Activated gamma-delta T cell treated with Interleukin-2 at 50 U/mL for 16 hours (primary cell): ENCODE results near the gene BCAS4.
"Not testable (repeated sequence)": the region's sequence is repeated elsewhere in the genome, so short reads cannot be mapped to it uniquely, and the experiment has no call there.

Experiments
- DNase-seq: peaks from one replicate; pipeline ENCODE4 v3.0.0-alpha.2; 2020

Gene BCAS4

DNA sequence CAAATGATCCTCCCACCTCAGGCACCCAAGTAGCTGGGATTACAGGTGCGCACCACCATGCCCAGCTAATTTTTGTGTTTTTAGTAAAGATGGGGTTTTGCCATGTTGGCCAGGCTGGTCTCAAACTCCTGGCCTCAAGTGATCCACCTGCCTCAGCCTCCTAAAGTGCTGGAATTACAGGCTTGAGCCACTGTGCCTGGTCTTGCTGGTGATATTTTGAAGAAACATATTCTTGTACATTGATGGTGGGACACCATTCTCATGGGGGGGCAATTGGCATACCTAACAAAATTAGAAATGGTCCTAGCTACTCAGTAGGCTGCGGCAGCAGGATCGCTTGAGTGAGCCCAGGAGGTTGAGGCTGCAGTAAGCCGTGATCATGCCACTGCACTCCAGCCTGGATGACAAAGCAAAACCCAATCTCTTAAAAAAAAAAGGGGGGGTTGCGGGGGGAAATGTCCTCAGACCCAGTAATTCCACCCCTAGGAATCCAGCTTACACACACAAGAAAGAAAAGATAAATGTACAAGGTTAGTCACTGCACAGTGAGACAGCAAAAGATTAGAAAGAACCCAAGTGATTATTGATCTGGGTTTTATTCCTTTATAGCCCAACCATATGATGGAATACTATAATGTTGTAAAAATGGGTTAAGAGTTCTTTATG lies 87.0 kb downstream of the BCAS4 start:
- DNase-seq, result not testable (repeated sequence)

DNA sequence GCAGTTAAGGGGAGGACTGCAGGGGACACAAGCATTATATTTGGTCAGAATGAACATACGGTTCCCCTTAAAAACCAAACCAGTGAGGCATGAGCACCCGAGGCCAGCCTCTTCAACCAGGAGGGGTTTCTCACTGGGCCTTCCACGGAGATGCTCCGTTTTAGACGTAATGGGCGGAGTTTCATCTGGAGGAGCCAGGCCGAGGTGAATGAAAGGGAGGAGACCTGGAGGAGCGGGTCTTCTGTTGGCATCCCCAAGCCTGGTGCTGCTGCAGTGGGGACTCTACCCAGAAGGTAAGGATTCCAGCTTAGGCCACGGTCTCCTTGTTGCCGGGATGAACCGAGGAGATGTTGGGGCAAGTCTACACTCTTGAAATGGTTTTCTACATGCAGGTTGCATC lies 89.0 kb downstream of the BCAS4 start:
- no peak for DNase-seq

DNA sequence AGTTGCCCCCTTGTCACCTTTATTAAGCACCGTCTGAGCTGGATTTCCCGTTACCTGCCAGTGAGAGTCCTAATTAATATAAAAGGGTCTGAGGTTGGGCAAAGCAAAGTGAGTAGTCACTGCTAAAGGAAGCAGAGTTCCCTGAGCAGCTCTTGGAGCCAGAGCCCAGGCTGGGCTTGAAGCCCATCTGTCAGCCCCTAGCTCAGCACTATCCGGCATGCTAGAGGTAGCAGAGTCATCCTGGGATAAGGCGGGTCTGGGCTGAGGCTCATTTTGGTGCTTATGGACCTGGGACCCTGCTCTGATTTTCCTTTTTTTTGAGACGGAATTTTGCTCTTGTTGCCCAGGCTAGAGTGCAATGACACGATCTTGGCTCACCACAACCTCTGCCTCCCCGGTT lies 90.2 kb downstream of the BCAS4 start:
- DNase-seq, result no peak

DNA sequence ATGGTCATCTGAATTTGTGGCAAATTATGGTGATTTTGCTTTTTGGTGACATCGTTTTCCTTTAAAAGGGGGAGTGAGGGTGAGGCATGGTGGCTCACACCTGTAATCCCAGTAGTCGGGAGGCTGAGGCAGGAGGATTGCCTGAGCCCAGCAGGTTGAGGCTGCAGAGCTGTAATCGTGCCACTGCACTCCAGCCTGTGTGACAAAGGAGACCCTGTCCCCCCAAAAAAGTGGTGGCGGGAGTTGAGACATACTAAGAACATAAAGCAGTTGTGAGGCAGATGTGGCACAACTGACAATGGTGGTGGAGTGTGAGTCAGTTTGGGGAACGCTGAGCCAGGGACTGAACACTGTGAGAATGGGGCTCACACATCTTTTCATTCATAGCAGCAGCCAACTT lies 90.9 kb downstream of the BCAS4 start:
- no peak for DNase-seq

DNA sequence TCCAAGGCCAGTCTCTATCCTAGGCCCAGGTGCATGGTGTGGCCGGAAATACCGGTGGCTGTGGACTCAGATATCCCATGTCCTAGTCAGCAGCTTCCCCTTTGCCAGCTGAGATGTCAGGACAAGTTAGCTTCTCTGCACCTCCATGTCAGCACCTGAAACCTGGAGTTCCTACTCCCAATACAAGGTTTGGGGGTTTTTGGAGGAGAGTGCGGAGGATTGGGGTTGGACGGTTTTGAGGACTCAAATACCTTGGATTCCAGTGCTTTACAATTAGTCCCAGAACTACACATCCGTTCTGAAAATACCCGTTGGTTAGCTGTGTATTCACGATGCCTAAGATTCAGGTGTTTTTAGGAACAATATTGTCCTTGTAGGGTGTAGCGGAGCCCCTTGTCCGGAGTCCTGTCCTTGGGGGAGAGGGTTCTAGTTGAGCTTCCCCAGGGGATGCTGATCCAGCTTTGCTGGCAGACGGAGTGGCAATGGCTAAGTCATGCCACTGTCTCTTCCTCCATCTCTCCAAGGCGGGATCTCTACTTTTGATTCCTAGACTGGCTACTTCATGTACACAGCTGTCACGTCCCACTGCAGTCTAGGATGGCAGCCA lies 91.4 kb downstream of the BCAS4 start:
- DNase-seq, result no peak

DNA sequence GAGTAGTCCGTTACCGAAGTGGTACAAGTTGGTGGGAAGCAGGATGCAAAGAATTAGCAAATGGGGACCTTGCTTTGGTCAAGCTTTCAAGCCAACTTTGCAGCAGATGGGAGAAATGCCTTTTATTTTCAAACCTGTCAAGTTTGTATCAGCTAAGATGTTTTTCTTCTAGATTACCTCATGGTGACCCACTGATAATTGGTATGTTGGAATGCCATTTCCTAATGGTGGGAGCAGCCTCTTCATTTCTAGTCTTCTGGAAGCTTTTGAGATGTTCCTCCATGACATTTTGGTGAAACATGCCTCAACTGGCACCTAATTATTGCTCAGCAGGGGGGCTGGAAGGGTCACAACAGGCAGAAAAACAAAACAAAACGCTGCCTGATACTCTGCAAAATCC lies 92.7 kb downstream of the BCAS4 start:
- no peak for DNase-seq

DNA sequence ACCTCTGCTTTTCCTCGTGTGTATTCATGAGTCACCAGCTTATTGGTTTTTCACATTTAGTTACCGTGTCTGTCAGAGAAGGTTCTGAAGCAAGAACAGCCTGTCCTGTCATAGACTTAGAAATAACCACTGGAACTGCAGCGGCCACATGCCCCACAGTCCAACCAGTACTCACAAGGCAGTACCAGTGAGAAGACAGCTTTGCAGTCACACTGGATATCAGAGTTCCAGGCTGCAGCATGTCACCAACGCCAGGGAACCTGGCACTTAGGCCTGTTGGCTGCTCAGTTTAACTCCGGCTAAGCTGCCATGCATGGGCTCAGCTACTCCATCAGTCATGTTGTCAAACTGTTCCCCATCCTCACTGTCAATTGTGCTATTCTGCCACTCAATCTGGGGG lies 96.3 kb downstream of the BCAS4 start:
- no peak for DNase-seq

DNA sequence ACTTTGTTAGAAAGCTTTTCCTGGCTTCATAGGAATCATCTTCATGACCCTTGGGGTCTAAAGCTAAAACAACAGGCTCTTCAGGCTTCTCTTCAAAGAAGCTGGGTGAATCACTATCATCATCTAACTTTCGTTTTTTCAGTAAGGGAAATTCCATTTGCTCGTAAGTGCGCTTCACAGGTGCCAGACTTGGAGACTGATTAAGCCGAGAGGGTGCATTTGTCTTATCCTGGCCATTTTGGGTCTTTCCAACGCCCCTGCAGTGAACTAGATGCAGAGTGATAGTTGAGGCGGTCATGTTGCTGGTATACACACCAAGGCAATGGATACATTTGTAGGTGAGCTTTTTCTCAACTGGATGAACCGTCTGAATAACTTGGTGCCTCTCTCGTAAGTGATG lies 97.5 kb downstream of the BCAS4 start:
- DNase-seq, result no peak

DNA sequence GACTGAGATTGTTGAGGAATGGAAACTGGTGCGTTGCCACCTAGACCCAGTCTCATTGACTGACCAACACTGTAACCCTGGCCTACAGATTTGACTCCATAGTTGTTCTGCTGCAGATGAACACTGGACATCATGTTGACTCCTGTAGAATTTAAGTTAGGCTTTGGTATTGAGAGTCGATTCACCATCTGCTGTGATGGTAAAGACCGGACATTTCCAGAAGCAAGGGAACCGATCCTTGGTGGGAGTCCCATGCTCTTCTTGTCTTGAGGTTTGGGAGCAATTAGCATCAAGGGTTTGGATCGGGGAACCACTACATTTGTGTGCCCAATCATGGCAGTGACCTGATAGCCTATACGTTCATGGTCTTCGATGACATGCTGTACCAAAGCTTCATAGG lies 98.8 kb downstream of the BCAS4 start:
- no peak for DNase-seq

DNA sequence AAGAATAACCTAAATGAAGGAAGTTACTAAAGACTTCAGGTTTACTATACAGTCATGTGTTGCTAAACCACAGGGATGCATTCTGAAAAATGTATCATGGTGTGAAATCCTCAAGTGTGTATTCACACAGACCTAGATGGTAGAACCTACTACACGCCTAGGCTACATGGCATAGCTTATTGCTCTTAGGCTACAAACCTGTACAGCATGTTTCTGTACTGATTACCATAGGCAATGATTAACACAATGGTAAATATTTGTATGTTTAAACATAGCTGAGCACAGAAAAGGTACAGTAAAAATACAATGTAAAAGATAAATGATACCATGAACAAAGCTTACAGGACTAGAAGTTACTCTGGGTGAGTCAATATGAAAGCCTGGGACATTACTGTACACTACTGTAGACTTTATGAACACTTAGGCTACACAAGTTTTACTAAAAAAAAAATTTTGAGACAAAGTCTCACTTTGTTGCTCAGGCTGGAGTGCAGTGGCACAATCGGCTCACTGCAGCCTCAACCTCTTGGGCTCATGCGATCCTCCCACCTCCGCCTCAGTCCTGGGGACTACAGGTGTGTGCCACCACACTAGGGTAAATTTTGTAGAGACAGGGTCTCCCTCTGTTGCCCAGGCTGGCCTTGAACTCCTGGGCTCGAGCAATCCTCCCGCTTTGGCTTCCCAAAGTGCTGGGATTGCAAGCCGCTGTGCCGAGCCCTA lies 100.4 kb downstream of the BCAS4 start:
- DNase-seq, result no peak

DNA sequence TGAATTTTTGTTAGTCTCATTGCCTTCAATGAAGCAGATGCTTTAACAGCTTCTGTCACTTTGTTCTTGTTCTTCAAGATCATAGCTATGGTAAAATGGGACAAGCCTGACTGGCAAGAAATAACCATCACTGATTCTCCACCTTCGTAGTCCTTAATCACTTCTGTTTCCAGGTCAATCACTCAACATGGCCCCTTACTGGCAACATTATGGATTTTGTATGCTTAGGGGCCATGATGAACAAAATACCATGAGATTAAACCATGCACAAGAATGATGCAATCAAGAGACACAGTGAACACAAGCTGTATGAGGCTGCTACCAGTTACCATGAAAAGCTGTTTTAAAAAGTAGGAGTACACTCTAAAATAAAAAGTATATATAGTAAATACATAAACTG lies 103.6 kb downstream of the BCAS4 start:
- no peak for DNase-seq

DNA sequence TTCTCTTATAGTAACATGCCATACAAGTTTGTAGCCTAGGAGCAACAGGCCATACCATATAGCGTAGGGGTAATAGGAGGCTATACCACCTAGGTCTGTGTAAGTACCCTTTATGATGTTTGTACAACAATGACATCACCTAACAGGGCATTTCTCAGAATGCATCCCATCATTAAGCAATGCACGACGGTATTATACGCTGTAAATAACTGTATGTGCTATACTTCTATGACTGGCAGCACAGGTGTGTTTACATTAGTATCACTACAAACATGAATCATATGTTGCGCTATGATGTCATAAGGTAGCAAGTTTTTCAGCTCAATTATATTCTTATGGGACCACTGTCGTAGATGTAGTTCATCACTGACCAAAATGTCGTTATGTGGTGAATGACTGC lies 105.4 kb downstream of the BCAS4 start:
- DNase-seq, result no peak

DNA sequence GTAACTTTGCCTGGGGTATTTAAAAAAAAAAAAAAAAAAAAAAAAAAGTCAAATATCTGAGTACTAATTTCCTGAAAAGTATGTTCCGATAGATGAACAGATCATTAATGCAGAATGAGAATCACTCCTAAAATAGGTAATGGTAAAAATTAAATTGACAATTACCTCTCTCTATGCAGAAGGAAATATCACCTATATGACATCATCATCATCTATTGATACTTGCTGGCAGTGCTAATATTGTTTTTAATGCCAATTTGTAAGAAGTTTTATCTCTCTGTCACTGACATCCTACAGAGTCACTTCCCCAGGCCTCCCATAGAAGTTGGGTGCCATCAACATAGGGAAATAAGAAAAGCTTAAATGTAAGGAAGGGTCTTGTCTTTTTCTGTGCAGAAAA lies 106.4 kb downstream of the BCAS4 start:
- no peak for DNase-seq

DNA sequence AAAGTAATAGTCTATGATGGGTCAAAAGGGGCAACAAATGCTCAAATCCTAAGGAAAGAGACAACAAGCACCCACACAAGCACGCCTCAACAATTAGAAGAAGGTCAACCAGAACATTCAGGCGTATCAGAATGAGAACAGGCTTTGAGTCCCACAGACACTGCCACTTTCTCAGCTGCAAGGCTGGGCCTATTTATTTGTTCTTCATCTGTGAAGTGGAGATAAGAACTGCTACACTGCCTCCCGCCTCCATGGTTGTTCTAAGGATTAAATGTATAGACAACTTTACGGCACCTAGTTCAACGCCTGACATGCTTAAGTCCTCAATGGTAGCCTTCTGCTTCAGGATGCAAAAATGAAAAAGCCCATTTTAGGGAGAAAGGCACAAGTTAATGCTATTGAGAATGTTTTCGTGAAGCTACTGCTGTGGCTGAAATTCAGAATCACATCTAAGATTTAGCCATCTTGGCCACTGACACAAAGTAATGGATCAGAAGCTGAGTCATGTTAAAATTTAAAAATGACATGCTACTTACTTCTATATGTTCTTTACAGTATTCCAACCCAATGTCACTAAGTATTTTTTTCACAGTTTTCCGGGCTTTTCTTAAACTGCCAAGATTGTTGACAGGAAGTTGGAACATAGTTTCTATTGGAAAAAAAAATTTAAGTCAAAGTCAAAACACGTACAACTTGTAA lies 108.6 kb downstream of the BCAS4 start:
- no peak for DNase-seq

DNA sequence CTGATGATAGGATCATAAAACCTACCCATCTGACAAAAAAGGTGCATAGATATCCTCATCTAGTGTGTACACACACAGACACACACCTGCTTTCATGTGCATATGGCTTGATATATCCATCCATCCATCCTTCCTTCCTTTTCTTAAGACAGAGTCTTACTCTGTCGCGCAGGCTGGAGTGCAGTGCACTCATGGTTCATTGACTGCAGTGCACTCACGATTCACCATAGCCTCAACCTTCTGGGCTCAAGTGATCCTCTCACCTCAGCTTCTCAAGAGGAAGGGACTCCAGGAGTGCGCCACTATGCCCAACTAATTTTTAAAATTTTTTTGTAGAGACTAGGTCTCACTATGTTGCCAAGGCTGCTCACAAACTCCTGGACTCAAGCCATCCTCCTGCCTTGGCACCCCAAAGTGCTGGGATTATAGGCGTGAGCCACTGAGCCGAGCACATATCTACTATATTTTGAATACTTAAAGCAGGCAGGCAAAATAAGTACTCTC lies 109.3 kb downstream of the BCAS4 start:
- no peak for DNase-seq

DNA sequence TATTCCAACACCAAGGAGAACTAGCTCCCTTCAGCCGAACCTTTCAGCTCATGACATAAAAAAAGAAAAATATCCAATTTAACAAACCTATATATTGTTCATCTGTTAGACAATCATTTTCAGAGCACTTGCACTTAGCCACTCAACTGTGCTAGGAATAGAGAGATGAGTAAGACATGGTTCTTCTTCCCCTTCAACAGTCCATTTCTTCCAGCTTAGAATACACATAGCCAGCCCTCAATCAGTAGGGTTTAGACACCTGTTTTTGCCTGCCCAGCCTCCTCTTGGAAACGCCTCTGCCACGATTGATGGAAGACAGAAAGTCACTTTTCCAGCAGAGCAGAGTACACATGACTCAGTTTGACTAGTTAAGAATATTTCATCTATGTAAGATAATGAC lies 114.6 kb downstream of the BCAS4 start:
- no peak for DNase-seq

DNA sequence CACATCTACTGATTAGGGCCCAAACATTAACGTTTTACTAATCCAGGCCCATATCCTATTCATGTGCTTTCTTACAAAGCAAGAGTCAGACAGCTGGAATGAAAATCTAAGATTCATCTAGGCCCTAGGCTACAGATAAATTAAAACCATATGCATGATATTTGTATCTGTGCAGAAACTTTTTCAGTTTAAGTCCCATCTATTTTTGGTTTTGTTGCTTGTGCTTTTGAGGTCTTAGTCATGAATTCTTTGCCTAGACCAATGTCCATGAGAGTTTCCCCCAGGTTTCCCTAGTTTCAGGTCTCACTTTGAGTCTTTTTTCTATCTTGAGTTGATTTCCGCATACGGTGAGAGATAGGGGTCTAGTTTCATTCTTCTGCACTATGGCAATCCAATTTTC lies 116.2 kb downstream of the BCAS4 start:
- no peak for DNase-seq

DNA sequence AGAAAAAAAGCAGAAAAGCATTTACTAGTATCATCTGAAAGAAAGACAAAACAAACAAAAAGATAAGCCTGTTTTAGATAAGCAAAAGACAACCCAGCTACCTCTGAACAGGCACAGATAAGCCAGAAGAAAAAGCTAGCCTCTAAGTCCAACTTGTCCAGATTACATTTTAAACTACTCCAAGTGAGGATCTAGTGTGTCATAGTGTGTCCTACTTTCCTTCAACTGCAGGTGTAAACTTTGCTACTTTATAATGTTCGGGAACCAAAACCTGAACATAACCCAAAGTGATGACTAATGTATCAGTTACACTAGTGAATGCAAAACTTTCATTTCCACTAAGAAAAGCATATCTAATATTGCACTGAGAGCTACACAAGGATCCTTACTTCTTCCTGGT lies 116.9 kb downstream of the BCAS4 start:
- no peak for DNase-seq

DNA sequence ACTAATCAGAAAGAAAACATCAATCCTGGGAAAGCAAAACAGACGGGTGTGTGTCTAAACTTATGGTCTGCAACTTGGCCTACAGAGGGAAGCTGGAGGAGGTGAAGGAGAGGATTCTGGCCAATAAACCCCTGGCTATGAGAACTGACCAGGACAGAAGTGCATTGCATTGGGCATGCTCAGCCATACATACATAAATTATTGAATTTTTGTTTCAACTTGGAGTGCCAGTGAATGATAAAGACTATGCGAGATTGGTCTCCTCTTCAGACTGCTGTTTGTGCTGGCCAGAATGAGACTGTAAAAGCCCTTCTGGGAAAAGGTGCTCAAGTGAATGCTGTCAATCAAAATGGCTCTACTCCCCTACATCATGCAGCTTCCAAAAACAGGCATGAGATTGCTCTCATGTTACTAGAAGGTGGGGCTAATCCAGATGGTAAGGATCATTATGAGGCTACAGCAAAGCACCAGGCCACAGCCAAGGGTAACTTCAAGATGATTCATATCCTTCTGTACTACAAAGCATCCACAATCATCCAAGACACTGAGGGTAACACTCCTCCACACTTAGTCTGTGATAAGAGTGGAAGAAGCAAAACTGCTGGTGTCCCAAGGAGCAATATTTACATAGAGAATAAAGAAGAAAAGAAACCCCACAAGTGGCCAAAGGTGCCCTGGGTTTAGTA lies 119.0 kb downstream of the BCAS4 start:
- no peak for DNase-seq

DNA sequence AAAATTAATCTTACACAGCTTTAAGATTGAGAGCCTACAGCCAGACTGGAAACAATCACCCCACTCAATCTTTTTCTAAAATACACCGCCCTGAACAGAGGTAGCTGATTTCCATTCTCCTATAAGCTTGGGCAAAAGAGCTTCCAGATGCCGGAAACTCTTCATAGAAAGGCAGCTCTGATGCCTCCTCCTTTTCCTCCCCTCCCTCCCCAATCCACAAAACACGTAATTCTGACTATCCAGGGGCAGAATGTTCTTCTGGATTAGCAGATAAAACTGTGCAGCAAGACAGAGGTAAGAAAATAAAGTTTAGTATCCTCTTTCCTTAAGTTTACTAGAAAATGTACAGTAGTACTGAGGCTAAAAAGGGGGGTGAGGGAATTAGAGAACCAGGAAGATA lies 120.6 kb downstream of the BCAS4 start:
- DNase-seq, result no peak

DNA sequence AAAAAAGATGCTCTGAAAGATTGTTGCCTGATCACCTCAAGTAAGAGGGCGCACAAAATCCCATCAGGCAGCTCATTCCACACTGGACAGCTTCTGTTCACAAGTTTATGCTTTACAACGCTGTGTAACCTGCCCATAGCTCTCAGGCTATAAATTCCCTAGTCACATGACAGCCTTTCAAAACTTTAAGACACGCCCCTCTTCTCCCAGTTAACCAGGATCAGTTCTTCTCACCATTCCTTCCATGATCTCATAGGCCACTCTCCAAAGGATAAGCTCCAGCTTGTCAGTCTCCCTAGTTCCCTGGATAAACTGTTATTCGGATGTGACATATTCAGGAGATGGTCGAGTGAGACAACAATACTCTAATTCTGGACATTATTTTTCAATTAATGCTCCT lies 121.4 kb downstream of the BCAS4 start:
- DNase-seq, result no peak

DNA sequence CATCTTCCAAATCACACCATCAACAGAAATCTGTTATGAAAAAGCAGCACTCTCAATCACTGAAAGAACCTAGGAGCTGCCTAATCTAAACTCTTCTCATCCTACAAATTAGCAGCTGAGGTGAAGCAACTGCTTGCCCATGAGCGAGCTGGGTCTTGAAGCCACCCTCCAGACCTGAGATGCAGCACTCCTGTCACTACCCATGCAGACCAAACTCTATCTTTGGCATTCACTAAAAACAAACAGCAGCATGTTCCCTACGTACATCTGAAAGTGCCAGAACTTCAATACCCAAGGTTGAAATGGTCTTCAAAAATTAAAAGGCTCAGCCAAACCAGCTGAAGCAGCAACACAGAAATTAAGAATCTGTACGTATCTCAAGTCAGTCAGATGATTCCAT lies 122.1 kb downstream of the BCAS4 start:
- DNase-seq, result no peak

DNA sequence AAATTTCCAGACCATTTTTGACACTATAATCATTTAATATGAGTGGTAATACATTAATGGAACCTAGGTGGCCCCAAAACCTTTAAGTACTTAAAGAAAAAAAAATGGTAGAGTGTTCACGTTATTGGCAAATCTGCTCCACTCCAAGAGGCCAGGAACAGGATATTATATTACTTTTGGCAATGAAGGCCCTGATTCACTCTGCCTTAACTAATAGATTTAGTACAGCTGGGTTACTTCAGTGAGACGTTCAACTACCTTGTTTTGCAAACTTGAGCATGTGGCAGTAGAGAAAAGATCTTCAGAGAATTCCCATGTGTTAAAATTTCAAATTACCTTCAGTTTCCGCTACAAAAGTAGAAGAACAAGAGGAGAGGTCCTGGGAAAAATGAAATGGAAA lies 123.5 kb downstream of the BCAS4 start:
- DNase-seq, result no peak
